ENCODE results near the gene RASGRP1. TPM values are rescaled to one million over a fixed set of nuclear protein-coding genes. Genes with fewer than 3 reads are reported as not detected.

The RASGRP1 gene
- total RNA-seq, 1 experiment from 2014 or later: 0.85 TPM

- TF ChIP-seq CTCF (conservative IDR thresholded peaks at IDR 0.05): no peak
- H3K27me3 ChIP-seq (ENCODE audit: insufficient read depth, low read length): no peaks in the 10 kb centered on the region; the same call in 1 of the 2 replicates
- no peak overlapping the region for H2AFZ ChIP-seq (ENCODE audit: low read length)
- no peak overlapping the region for H3K14ac ChIP-seq (ENCODE audit: insufficient read depth, low read length)
- no peak overlapping the region for H2BK15ac ChIP-seq (ENCODE audit: low read depth, low read length)
- Mint-ChIP-seq H3K27me3 (ENCODE audit: low read depth) (no peaks in the 10 kb centered on the region), H3K9me3 (no peaks in the 10 kb centered on the region), H3K4me1 (no peaks in the 10 kb centered on the region), H3K4me3 (no peak overlapping the region), H3K36me3 (ENCODE audit: insufficient read depth in 1 of 3, low read depth in 3 of 3) (peaks cover 9 to 34% (median 33%) of the 10 kb centered on the region in 3 experiments; a peak in 6 of 7 replicates), H3K27ac (no peak overlapping the region)
- DNase-seq: no peak
- no peak overlapping the region for H3K9ac ChIP-seq (ENCODE audit: extremely low read depth, insufficient read length, low read length)
- H4K8ac ChIP-seq (replicated peaks; ENCODE audit: insufficient read length, low read depth, low read length): no peak overlapping the region
- H3K4me1 ChIP-seq (ENCODE audit: insufficient read depth, low read length): no peaks in the 10 kb centered on the region
- H3K79me1 ChIP-seq (ENCODE audit: insufficient read depth, low read depth, low read length, poor library complexity, severe bottlenecking): no peaks in the 10 kb centered on the region
- H3K79me2 ChIP-seq (ENCODE audit: insufficient read depth, low read length): no peaks in the 10 kb centered on the region
- H4K20me1 ChIP-seq (ENCODE audit: control insufficient read depth, insufficient read depth, insufficient read length): no peaks in the 10 kb centered on the region
- no peaks in the 10 kb centered on the region for H3K9me3 ChIP-seq (ENCODE audit: control insufficient read depth, low read depth, low read length)
- no peak overlapping the region for H4K91ac ChIP-seq (ENCODE audit: insufficient read length, low read depth, low read length)
- H3K18ac ChIP-seq (ENCODE audit: insufficient read length, low read depth, low read length): no peak overlapping the region
- H3K56ac ChIP-seq (ENCODE audit: insufficient read length, low read depth, low read length): no peak overlapping the region
- H4K5ac ChIP-seq (ENCODE audit: insufficient read length, low read depth, low read length): no peak overlapping the region
- H2BK20ac ChIP-seq (ENCODE audit: low read depth, low read length, poor library complexity, severe bottlenecking): no peak overlapping the region
- H3K27ac ChIP-seq (ENCODE audit: insufficient read length, low read depth, low read length): no peak overlapping the region
- H2BK5ac ChIP-seq (ENCODE audit: insufficient read length, low read length): no peak overlapping the region
- no peak overlapping the region for H2BK12ac ChIP-seq (ENCODE audit: insufficient read length, low read depth, low read length)
- no peak overlapping the region for H3K4ac ChIP-seq (ENCODE audit: low read depth, low read length)
- WGBS (ENCODE audit: extremely low coverage, insufficient read length, low lambda C conversion rate): no CpG with 5 or more reads among the region's 2 CpGs
- no peak overlapping the region for H3T11ph ChIP-seq (ENCODE audit: low read length)
- no peaks in the 10 kb centered on the region for H3K23me2 ChIP-seq (ENCODE audit: insufficient read length, low read depth, low read length, poor library complexity, severe bottlenecking)
- H3K4me2 ChIP-seq (ENCODE audit: insufficient read depth, insufficient read length, low read length): no peak overlapping the region
- no peak overlapping the region for H2BK120ac ChIP-seq (ENCODE audit: low read depth, low read length, poor library complexity, severe bottlenecking)
- H3K23ac ChIP-seq (ENCODE audit: insufficient read length, low read depth, low read length): no peak overlapping the region
- H2AK5ac ChIP-seq (ENCODE audit: insufficient read length, low read length): no peak overlapping the region
Measured at GRCh38 chr15:38471974-38472373, 92.6 kb downstream of the RASGRP1 start.
